Stimulated activated CD4-positive, alpha-beta T cell treated with anti-CD3 and anti-CD28 coated beads, Interleukin-2, amount 100 ng/mL, for 48 hours (primary cell): ENCODE data around the gene C5orf15.
"Not testable (repeated sequence)": the region's sequence is repeated elsewhere in the genome, so short reads cannot be mapped to it uniquely, and the experiment has no call there.

Source experiments
- DNase-seq, 2 donors: peaks; one replicate each; pipeline ENCODE4 v3.0.0-alpha.2; 2020

Gene C5orf15

GRCh38 chr5:133993185-133993936, 24.9 kb upstream of the C5orf15 start:
- DNase-seq: no peak

GRCh38 chr5:133992429-133993155, 24.2 kb upstream of the C5orf15 start:
- no peak for DNase-seq

GRCh38 chr5:133991171-133991910, 22.9 kb upstream of the C5orf15 start:
- DNase-seq: no peak

- no peak for DNase-seq
These were observed 22.0 kb upstream of the C5orf15 start for GRCh38 chr5:133990396-133990795.

- DNase-seq: no peak
These were observed 17.2 kb upstream of the C5orf15 start for GRCh38 chr5:133985540-133986180.

GRCh38 chr5:133983674-133984073, 15.2 kb upstream of the C5orf15 start:
- DNase-seq: no peak

- DNase-seq: no peak
These were observed 13.3 kb upstream of the C5orf15 start for GRCh38 chr5:133981714-133982113.

GRCh38 chr5:133980652-133981051, 12.2 kb upstream of the C5orf15 start:
- no peak for DNase-seq

GRCh38 chr5:133978943-133979342, 10.5 kb upstream of the C5orf15 start:
- DNase-seq: no peak

GRCh38 chr5:133977858-133978257, 9.4 kb upstream of the C5orf15 start:
- no peak for DNase-seq

GRCh38 chr5:133977161-133977787, 8.8 kb upstream of the C5orf15 start:
- DNase-seq: no peak

- not testable (repeated sequence) for DNase-seq
These were observed 7.1 kb upstream of the C5orf15 start for GRCh38 chr5:133975546-133975945.

- DNase-seq: no peak
These were observed 5.7 kb upstream of the C5orf15 start for GRCh38 chr5:133974142-133974541.

- DNase-seq: no peak
These were observed 2.0 kb upstream of the C5orf15 start for GRCh38 chr5:133970325-133970909.

GRCh38 chr5:133969654-133970324, 1.4 kb upstream of the C5orf15 start:
- no peak for DNase-seq

- DNase-seq: no peak
These were observed 674 bp downstream of the C5orf15 start for GRCh38 chr5:133967698-133968203.

- no peak for DNase-seq
These were observed 1.3 kb downstream of the C5orf15 start for GRCh38 chr5:133967124-133967523.

- no peak for DNase-seq
These were observed 2.3 kb downstream of the C5orf15 start for GRCh38 chr5:133966090-133966489.

GRCh38 chr5:133963493-133964128, 4.8 kb downstream of the C5orf15 start:
- DNase-seq: no peak

- no peak for DNase-seq
These were observed 5.5 kb downstream of the C5orf15 start for GRCh38 chr5:133962801-133963476.
